ENCODE measurements around the gene PDGFA. TPM values are rescaled to one million over a fixed set of nuclear protein-coding genes. Genes with fewer than 3 reads are reported as not detected.

Gene PDGFA
- total RNA-seq, 4 donors from 2014 or later = 10.8 to 31.7 (median 26.0) TPM

- no peaks in the 10 kb centered on the region for H3K9me3 ChIP-seq
- ATAC-seq (no peak), DNase-seq (no peak)
- intact Hi-C loops (cut with DNase I; ENCODE audit: low total_unique reads) = no loop called here
- H3K27me3 ChIP-seq = no peaks in the 10 kb centered on the region
- H3K27ac ChIP-seq = no peak overlapping the region
- H3K4me1 ChIP-seq = peaks cover under 1 to 10% of the 10 kb centered on the region in 2 donors
- H3K36me3 ChIP-seq = peaks cover 0 to 41% of the 10 kb centered on the region in 2 donors
- no peak for TF ChIP-seq POLR2A (IDR thresholded peaks at IDR 0.05)
- TF ChIP-seq, protein P1, sequence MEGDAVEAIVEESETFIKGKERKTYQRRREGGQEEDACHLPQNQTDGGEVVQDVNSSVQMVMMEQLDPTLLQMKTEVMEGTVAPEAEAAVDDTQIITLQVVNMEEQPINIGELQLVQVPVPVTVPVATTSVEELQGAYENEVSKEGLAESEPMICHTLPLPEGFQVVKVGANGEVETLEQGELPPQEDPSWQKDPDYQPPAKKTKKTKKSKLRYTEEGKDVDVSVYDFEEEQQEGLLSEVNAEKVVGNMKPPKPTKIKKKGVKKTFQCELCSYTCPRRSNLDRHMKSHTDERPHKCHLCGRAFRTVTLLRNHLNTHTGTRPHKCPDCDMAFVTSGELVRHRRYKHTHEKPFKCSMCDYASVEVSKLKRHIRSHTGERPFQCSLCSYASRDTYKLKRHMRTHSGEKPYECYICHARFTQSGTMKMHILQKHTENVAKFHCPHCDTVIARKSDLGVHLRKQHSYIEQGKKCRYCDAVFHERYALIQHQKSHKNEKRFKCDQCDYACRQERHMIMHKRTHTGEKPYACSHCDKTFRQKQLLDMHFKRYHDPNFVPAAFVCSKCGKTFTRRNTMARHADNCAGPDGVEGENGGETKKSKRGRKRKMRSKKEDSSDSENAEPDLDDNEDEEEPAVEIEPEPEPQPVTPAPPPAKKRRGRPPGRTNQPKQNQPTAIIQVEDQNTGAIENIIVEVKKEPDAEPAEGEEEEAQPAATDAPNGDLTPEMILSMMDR (IDR thresholded peaks at IDR 0.05 in 4 of 5, conservative IDR thresholded peaks at IDR 0.05 in 1 of 5) = no peak
- in situ Hi-C loops (cut with MboI; ENCODE audit: low sequenced_read_pairs in 4 of 4) = no loop called here
- no peak overlapping the region for H3K4me3 ChIP-seq
Observed at GRCh38 chr7:498678-499641, 20.7 kb downstream of the PDGFA start.

GRCh38 chr7:497946-498655 lies 21.5 kb downstream of the PDGFA start:
- no peak overlapping the region for H3K27ac ChIP-seq
- intact Hi-C loops (cut with DNase I; ENCODE audit: low total_unique reads) = no loop called here

GRCh38 chr7:497346-497745 lies 22.3 kb downstream of the PDGFA start:
- Histone ChIP-seq H3K4me3 (no peak overlapping the region), H3K27ac (no peak overlapping the region), H3K27me3 (no peaks in the 10 kb centered on the region), H3K36me3 (peaks cover 0 to 41% of the 10 kb centered on the region in 2 donors), H3K9me3 (no peaks in the 10 kb centered on the region), H3K4me1 (no peaks in the 10 kb centered on the region)
- intact Hi-C loops (cut with DNase I; ENCODE audit: low total_unique reads) = no loop called here
- DNase-seq (no peak), ATAC-seq (no peak)
- TF ChIP-seq, protein P1 (IDR thresholded peaks at IDR 0.05 in 4 of 5, conservative IDR thresholded peaks at IDR 0.05 in 1 of 5) = no peak
- TF ChIP-seq POLR2A (IDR thresholded peaks at IDR 0.05) = no peak
- in situ Hi-C loops (cut with MboI; ENCODE audit: low sequenced_read_pairs in 4 of 4) = no loop called here

More at GRCh38 chr7:497946-498655, 21.5 kb downstream of the PDGFA start:
- H3K4me1 ChIP-seq = peaks cover 0 to 2% of the 10 kb centered on the region in 2 donors
- H3K36me3 ChIP-seq = peaks cover 0 to 41% of the 10 kb centered on the region in 2 donors
- no peak overlapping the region for H3K4me3 ChIP-seq
- H3K27me3 ChIP-seq = no peaks in the 10 kb centered on the region
- H3K9me3 ChIP-seq = no peaks in the 10 kb centered on the region
- in situ Hi-C loops (cut with MboI; ENCODE audit: low sequenced_read_pairs in 4 of 4) = no loop called here
- no peak for TF ChIP-seq POLR2A (IDR thresholded peaks at IDR 0.05)
- TF ChIP-seq, protein P1 (IDR thresholded peaks at IDR 0.05 in 4 of 5, conservative IDR thresholded peaks at IDR 0.05 in 1 of 5) = no peak
- ATAC-seq = no peak
- DNase-seq = no peak

DNA sequence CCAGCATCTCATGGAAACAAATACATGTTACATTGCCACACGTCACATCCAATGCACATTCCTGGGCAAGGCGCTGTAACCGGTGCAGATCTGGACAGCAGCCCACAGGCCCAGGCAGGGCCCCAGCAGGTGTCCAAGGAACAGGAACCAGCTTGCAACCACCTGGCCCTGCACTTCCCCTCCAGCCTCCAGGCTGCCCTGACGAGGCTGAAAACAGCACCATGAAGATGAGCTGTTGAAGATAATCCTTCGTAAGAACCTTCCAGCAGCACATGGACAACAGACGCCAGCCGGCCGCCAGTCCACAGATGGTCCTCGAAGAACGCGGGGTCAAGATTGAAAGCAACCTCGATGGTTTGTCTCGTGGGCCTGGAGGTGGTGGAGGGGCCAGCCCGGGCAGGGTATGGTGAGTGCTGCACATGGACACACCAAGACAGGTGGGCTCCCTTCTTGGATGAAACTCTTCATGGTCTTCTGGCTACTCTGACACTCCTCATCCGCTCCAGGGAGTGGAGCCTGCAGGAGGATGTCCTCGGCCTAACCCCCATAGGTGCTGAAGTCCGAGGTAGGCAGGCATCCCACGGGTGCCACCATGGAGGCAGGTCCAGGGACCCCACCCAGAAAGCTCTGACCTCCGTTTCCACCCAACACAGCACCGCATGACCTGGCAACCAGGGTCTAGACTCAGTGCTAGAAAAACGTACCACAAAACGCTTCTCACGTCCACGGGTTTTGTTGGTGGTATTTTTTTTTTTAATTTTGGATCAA lies 22.9 kb downstream of the PDGFA start:
- no peaks in the 10 kb centered on the region for H3K9me3 ChIP-seq
- H3K27ac ChIP-seq = no peak overlapping the region
- H3K27me3 ChIP-seq = no peaks in the 10 kb centered on the region
- TF ChIP-seq POLR2A (IDR thresholded peaks at IDR 0.05) = no peak
- TF ChIP-seq, protein P1 (IDR thresholded peaks at IDR 0.05 in 4 of 5, conservative IDR thresholded peaks at IDR 0.05 in 1 of 5) = no peak
- in situ Hi-C loops (cut with MboI; ENCODE audit: low sequenced_read_pairs in 4 of 4) = no loop called here
- intact Hi-C loops (cut with DNase I; ENCODE audit: low total_unique reads) = no loop called here
- H3K4me3 ChIP-seq = no peak overlapping the region
- ATAC-seq = no peak
- DNase-seq = no peak
- no peaks in the 10 kb centered on the region for H3K4me1 ChIP-seq
- peaks cover 0 to 41% of the 10 kb centered on the region in 2 donors for H3K36me3 ChIP-seq
